Activated B cell treated with CpG ODN at 0.5 μM for 24 hours (primary cell): Measurements from ENCODE around the gene CCNI. TPM values are rescaled to one million over a fixed set of nuclear protein-coding genes. Genes with fewer than 3 reads are reported as not detected.

Experiments
- ATAC-seq: fragments of 200-7000 bp; cut with Tn5 transposase; one replicate; pipeline ENCODE4 v1.10.0; 2021; ENCODE audit warnings: low read depth, mild to moderate bottlenecking, moderate library complexity
- CTCF ChIA-PET: fragments of 350-600 bp; sonication (Branson Sonifier 250); formaldehyde crosslinking; loops from one replicate; lab custom pipeline; 2021; ENCODE audit warnings: antibody characterized with exemption; lab: Charles Lee
- POLR2A ChIA-PET: fragments of 350-600 bp; sonication (Branson Sonifier 250); formaldehyde crosslinking; loops from one replicate; lab custom pipeline; 2021; ENCODE audit warnings: antibody characterized with exemption; lab: Charles Lee
- DNase-seq: peaks from one replicate; pipeline ENCODE4 v3.0.0; 2022
- H3K27ac Mint-ChIP-seq: one replicate; pipeline ENCODE4 v1.8.0; 2020; ENCODE audit warnings: mixed read lengths
- H3K27me3 Mint-ChIP-seq: one replicate; pipeline ENCODE4 v1.8.0; 2021; ENCODE audit warnings: mixed read lengths
- H3K36me3 Mint-ChIP-seq: one replicate; pipeline ENCODE4 v1.8.0; 2021; ENCODE audit warnings: low read depth, mixed read lengths
- H3K4me1 Mint-ChIP-seq: one replicate; pipeline ENCODE4 v1.8.0; 2021; ENCODE audit warnings: mixed read lengths
- H3K4me3 Mint-ChIP-seq: one replicate; pipeline ENCODE4 v1.8.0; 2020; ENCODE audit warnings: mild to moderate bottlenecking, mixed read lengths
- H3K9me3 Mint-ChIP-seq: one replicate; pipeline ENCODE4 v1.8.0; 2020; ENCODE audit warnings: mixed read lengths
- CTCF ChIP-seq: fragments of 200-600 bp; IDR thresholded peaks from one replicate; pipeline ENCODE4 v1.8.0; 2022; ENCODE audit warnings: antibody characterized with exemption, mild to moderate bottlenecking
- intact Hi-C: fragments of 100-400 bp; cut with micrococcal nuclease; formaldehyde crosslinking; loops from one replicate; pipeline ENCODE4 v1.15.1; 2024
- total RNA-seq: library from RNA; stranded (reverse); gene quantifications from 2 replicates; pipeline ENCODE4 v1.2.3, GENCODE V29; 2022

The CCNI gene
- total RNA-seq, 1 donor from 2014 or later, result 246 TPM

GRCh38 chr4:77028246-77028645, 47.5 kb downstream of the CCNI start:
- no peaks in the 10 kb centered on the region for H3K27me3 Mint-ChIP-seq
- intact Hi-C loops, result no loop called here
- H3K4me3 Mint-ChIP-seq, result no peak overlapping the region
- DNase-seq (no peak), ATAC-seq (no peak)
- ChIA-PET POLR2A (no interaction called here), CTCF (interaction anchor here (1.1 kb wide), 1 partner anchor 17 kb away, joined by 3 read pairs; no protein-coding TSS in a partner anchor)
- no peaks in the 10 kb centered on the region for H3K9me3 Mint-ChIP-seq
- no peak for TF ChIP-seq CTCF
- H3K36me3 Mint-ChIP-seq, result peaks cover 81% of the 10 kb centered on the region
- no peaks in the 10 kb centered on the region for H3K4me1 Mint-ChIP-seq
- H3K27ac Mint-ChIP-seq, result no peak overlapping the region

- intact Hi-C loops, result no loop called here
- DNase-seq (no peak), ATAC-seq (no peak)
- TF ChIP-seq CTCF, result no peak
- Mint-ChIP-seq H3K27ac (no peak overlapping the region), H3K36me3 (peaks cover 75% of the 10 kb centered on the region), H3K27me3 (no peaks in the 10 kb centered on the region), H3K4me3 (no peak overlapping the region), H3K9me3 (no peaks in the 10 kb centered on the region), H3K4me1 (no peaks in the 10 kb centered on the region)
- ChIA-PET POLR2A (no interaction called here), CTCF (no interaction called here)
Measured at GRCh38 chr4:77026322-77026704, 49.5 kb downstream of the CCNI start.

GRCh38 chr4:77025643-77026321, 50.0 kb downstream of the CCNI start:
- peaks cover 76% of the 10 kb centered on the region for H3K36me3 Mint-ChIP-seq
- POLR2A ChIA-PET, result no interaction called here
- H3K4me3 Mint-ChIP-seq, result no peak overlapping the region
- no peak for TF ChIP-seq CTCF
- H3K27ac Mint-ChIP-seq, result no peak overlapping the region
- DNase-seq (no peak), ATAC-seq (no peak)
- intact Hi-C loops, result no loop called here
- CTCF ChIA-PET, result no interaction called here
- no peaks in the 10 kb centered on the region for H3K27me3 Mint-ChIP-seq
- H3K4me1 Mint-ChIP-seq, result no peaks in the 10 kb centered on the region
- H3K9me3 Mint-ChIP-seq, result no peaks in the 10 kb centered on the region

- no peaks in the 10 kb centered on the region for H3K4me1 Mint-ChIP-seq
- peaks cover 79% of the 10 kb centered on the region for H3K36me3 Mint-ChIP-seq
- ChIA-PET CTCF (no interaction called here), POLR2A (no interaction called here)
- no peaks in the 10 kb centered on the region for H3K27me3 Mint-ChIP-seq
- no peak for TF ChIP-seq CTCF
- no peak for DNase-seq
- H3K9me3 Mint-ChIP-seq, result no peaks in the 10 kb centered on the region
- H3K27ac Mint-ChIP-seq, result no peak overlapping the region
- no peak for ATAC-seq
- intact Hi-C loops, result no loop called here
- H3K4me3 Mint-ChIP-seq, result no peak overlapping the region
Measured at GRCh38 chr4:77023920-77024319, 51.9 kb downstream of the CCNI start.

GRCh38 chr4:77022560-77023179, 53.1 kb downstream of the CCNI start:
- CTCF ChIA-PET, result no interaction called here
- no peak for ATAC-seq

More at GRCh38 chr4:77022560-77023179, 53.1 kb downstream of the CCNI start:
- Mint-ChIP-seq H3K27me3 (no peaks in the 10 kb centered on the region), H3K4me1 (no peaks in the 10 kb centered on the region), H3K4me3 (no peak overlapping the region), H3K36me3 (peaks cover 71% of the 10 kb centered on the region), H3K27ac (no peak overlapping the region), H3K9me3 (no peaks in the 10 kb centered on the region)
- POLR2A ChIA-PET, result no interaction called here
- intact Hi-C loops, result no loop called here
- DNase-seq, result no peak
- TF ChIP-seq CTCF, result no peak
